HL-60 (cell line): ENCODE results near the gene DDX23.
"Not testable (repeated sequence)": the region's sequence is repeated elsewhere in the genome, so short reads cannot be mapped to it uniquely, and the experiment has no call there.

Experiments used
- DNase-seq, 2 experiments: peaks; one replicate each; pipeline ENCODE4 v3.0.0-alpha.2; 2010 to 2020; ENCODE audit warnings: low read depth in 1 of 2, low spot score in 1 of 2
- H3K27ac ChIP-seq: fragments of 250-450 bp; sonication (Bioruptor Pico); replicated peaks from 2 replicates; pipeline ENCODE4 v1.5.1; 2020; ENCODE audit warnings: mild to moderate bottlenecking, moderate library complexity
- H3K27me3 ChIP-seq: fragments of 250-450 bp; sonication (Bioruptor Pico); 2 replicates; pipeline ENCODE4 v1.5.1; 2021; ENCODE audit warnings: mild to moderate bottlenecking, moderate library complexity; ENCODE audit not compliant: insufficient read depth, poor library complexity, severe bottlenecking
- H3K4me3 ChIP-seq: replicated peaks from 2 replicates; pipeline ENCODE4 v1.5.1; 2011; ENCODE audit warnings: mild to moderate bottlenecking, control low read depth, low read length; ENCODE audit not compliant: insufficient read depth
- GABPA ChIP-seq: IDR thresholded peaks from 2 replicates; pipeline ENCODE4 v1.6.1; 2012; ENCODE audit warnings: low read depth
- POLR2AphosphoS5 ChIP-seq: IDR thresholded peaks from 2 replicates; pipeline ENCODE4 v1.6.1; 2012; ENCODE audit warnings: low read depth
- SPI1 ChIP-seq: IDR thresholded peaks from 2 replicates; pipeline ENCODE4 v1.6.1; 2012; ENCODE audit warnings: low read depth, mild to moderate bottlenecking, borderline replicate concordance
- TF ChIP-seq, protein P1 (sequence below): IDR thresholded peaks from 2 replicates; pipeline ENCODE4 v1.6.1; 2012; ENCODE audit warnings: low read depth; ENCODE audit not compliant: insufficient replicate concordance
- TF ChIP-seq, protein P2 (sequence below): IDR thresholded peaks from one replicate; pipeline ENCODE4 v1.5.1; 2011; ENCODE audit warnings: low read length, control low read depth, inconsistent platforms; ENCODE audit not compliant: insufficient read depth

DDX23 gene

DNA sequence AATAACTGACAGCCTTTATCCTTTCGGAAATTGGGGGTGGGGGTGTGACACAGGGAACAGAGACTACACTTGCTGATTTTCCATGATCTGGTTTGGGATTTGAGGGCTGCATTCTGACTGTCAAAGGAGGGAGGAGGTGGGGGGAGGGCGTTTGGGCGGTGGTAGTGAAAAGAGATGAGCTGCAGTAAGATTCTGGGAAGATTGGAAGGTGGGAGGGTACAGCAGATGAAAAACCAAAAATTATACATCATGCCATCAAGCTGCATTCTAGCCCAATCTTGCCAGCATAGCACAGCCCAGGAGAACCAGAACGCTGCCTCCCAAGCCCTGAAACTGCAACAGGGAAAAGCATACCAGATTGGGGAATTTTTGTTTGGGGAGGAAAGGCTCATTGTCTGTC, 11.3 kb upstream of the DDX23 start:
- DNase-seq, result no peak
- Histone ChIP-seq H3K27ac (no peak overlapping the region), H3K27me3 (no peaks in the 10 kb centered on the region), H3K4me3 (no peak overlapping the region)
- TF ChIP-seq GABPA, result no peak
- TF ChIP-seq SPI1, result no peak
- TF ChIP-seq, protein P1, sequence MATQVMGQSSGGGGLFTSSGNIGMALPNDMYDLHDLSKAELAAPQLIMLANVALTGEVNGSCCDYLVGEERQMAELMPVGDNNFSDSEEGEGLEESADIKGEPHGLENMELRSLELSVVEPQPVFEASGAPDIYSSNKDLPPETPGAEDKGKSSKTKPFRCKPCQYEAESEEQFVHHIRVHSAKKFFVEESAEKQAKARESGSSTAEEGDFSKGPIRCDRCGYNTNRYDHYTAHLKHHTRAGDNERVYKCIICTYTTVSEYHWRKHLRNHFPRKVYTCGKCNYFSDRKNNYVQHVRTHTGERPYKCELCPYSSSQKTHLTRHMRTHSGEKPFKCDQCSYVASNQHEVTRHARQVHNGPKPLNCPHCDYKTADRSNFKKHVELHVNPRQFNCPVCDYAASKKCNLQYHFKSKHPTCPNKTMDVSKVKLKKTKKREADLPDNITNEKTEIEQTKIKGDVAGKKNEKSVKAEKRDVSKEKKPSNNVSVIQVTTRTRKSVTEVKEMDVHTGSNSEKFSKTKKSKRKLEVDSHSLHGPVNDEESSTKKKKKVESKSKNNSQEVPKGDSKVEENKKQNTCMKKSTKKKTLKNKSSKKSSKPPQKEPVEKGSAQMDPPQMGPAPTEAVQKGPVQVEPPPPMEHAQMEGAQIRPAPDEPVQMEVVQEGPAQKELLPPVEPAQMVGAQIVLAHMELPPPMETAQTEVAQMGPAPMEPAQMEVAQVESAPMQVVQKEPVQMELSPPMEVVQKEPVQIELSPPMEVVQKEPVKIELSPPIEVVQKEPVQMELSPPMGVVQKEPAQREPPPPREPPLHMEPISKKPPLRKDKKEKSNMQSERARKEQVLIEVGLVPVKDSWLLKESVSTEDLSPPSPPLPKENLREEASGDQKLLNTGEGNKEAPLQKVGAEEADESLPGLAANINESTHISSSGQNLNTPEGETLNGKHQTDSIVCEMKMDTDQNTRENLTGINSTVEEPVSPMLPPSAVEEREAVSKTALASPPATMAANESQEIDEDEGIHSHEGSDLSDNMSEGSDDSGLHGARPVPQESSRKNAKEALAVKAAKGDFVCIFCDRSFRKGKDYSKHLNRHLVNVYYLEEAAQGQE, result no peak
- TF ChIP-seq, protein P2, sequence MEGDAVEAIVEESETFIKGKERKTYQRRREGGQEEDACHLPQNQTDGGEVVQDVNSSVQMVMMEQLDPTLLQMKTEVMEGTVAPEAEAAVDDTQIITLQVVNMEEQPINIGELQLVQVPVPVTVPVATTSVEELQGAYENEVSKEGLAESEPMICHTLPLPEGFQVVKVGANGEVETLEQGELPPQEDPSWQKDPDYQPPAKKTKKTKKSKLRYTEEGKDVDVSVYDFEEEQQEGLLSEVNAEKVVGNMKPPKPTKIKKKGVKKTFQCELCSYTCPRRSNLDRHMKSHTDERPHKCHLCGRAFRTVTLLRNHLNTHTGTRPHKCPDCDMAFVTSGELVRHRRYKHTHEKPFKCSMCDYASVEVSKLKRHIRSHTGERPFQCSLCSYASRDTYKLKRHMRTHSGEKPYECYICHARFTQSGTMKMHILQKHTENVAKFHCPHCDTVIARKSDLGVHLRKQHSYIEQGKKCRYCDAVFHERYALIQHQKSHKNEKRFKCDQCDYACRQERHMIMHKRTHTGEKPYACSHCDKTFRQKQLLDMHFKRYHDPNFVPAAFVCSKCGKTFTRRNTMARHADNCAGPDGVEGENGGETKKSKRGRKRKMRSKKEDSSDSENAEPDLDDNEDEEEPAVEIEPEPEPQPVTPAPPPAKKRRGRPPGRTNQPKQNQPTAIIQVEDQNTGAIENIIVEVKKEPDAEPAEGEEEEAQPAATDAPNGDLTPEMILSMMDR, result no peak
- no peak for TF ChIP-seq POLR2AphosphoS5

DNA sequence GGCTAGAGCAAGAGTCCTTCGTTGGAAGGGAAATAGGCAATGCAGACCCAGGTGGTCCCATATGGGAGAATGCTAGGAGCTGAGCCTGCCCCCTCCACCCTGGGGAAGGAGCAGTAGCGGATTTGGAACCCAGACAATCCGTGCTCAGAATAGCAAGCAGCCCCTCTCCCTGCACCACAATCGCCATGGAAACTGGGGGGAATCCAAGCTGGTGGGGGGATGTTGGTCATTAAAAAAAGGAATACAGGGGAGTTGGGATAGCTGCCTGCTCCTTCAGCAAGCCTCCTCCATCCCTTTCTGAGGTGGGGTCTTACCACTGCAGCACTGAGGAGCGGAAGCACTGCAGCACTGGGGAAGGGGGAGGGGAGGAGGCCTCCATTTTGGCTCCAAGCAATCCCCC, 10.8 kb upstream of the DDX23 start:
- H3K4me3 ChIP-seq, result no peak overlapping the region
- H3K27me3 ChIP-seq, result no peaks in the 10 kb centered on the region
- no peak for TF ChIP-seq POLR2AphosphoS5
- no peak for TF ChIP-seq SPI1
- TF ChIP-seq, protein P2, result no peak
- TF ChIP-seq, protein P1, result no peak
- TF ChIP-seq GABPA, result no peak
- no peak overlapping the region for H3K27ac ChIP-seq
- DNase-seq, result no peak

DNA sequence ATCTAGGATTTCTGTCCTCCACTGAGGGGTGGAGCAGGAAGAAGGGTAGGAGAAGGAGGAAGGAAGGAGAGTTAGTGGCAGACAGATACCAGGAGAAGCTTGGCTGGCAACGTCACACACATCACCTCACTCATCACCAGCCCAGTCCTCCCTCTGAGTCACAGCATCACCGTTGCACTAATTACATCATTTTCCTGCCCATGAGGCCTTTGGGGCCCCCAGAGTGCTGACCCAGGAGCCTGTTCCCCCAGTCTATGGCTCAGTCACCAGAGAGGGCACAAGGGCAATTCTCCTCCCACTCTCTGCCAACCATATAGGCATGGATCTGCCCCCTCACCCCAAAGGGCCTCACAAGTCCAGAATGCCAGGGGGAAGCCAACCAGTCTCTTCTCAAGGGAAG, 9.1 kb upstream of the DDX23 start:
- DNase-seq, result peak in 1 of 2 experiments; percentile 48
- TF ChIP-seq, protein P1, result no peak
- TF ChIP-seq SPI1, result no peak
- no peak for TF ChIP-seq POLR2AphosphoS5
- no peak for TF ChIP-seq GABPA
- TF ChIP-seq, protein P2, result no peak
- Histone ChIP-seq H3K27me3 (no peaks in the 10 kb centered on the region), H3K27ac (no peak overlapping the region), H3K4me3 (no peak overlapping the region)

DNA sequence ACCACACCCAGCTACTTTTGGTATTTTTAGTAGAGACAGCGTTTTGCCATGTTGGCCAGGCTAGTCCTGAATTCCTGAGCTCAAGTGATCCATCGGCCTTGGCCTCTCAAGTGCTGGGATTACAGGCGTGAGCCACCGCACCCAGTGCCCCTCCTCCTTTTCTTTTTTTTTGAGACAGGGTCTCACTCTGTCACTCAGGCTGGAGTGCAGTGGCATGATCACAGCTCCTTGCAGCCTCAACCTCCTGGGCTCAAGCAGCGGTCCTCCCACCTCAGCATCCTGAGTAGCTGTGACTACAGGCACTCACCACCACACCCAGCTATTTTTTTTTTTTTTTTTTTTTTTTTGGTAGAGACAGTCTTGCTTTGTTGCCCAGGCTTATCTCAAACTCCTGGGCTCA, 8.3 kb upstream of the DDX23 start:
- H3K27ac ChIP-seq, H3K4me3 ChIP-seq, H3K27me3 ChIP-seq, DNase-seq: not testable (repeated sequence)
